ENCODE results near the gene GPAT2. TPM values are rescaled to one million over a fixed set of nuclear protein-coding genes. Genes with fewer than 3 reads are reported as not detected.
"Not testable (repeated sequence)": the region's sequence is repeated elsewhere in the genome, so short reads cannot be mapped to it uniquely, and the experiment has no call there.

The GPAT2 gene
- total RNA-seq, 2 donors from 2014 or later, result 6.8 to 8.3 TPM

DNA sequence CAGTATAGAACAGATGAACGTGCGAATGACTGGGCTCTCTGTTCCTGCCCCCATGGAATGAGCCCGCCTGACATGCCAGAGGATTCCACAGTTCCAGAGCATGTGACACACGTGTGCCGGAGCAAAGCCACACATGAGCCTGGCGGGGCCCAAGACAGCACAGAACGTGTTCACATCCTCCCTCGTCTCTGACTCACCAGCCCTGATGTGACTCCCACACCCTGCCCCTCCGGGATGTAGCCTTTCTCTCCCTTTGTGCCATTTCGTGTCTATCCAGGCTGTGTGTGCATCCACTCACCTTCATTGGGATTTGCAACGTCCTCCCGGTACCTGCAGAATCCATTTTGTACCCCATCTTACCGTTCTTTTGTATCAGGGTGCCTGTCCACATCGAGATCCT lies 838 bp upstream of the GPAT2 start:
- DNase-seq; intact Hi-C loops (cut with DNase I); ATAC-seq: not testable (repeated sequence)

GRCh38 chr2:96033997-96034396 lies 719 bp downstream of the GPAT2 start:
- DNase-seq; ATAC-seq; intact Hi-C loops (cut with DNase I): not testable (repeated sequence)

- ATAC-seq; intact Hi-C loops (cut with DNase I): not testable (repeated sequence)
These were observed 6.9 kb downstream of the GPAT2 start for GRCh38 chr2:96027725-96028325.

DNA sequence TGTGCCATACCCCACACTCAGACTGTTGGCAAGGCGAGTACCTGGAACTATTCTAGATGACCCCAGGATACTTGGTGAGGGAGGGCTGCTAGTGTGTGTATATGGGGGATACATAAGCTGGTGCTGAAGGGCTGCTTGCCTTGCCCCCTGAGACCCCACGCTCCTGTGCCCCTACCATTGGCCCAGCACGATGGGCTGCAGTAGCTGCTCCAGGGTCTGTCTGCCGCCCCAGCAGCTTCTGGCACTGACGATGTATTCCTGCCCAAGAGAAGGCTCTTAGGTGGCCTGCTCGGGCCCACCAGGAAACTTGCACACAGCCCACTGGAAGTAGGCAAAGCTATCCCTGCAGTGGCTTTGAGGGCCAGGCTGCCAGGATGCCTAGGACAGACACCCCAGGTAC lies 9.0 kb downstream of the GPAT2 start:
- intact Hi-C loops (cut with DNase I); DNase-seq; ATAC-seq: not testable (repeated sequence)

More at GRCh38 chr2:96027725-96028325, 6.9 kb downstream of the GPAT2 start:
- DNase-seq, result not testable (repeated sequence)

DNA sequence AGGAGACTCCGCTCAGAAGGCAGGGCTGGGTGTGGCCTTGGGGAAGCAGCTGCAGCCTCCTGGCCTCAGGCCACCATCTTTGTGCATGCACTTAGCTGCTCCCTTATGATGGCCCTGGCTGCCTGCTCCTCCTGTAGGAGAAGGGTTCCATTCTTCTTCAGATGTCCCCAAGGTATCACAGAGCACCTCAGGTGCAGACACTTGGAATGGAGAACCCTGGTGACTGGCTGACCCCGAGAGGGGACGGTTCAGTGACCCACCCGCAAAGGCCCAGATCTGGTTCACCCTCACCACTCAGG lies 9.6 kb downstream of the GPAT2 start:
- ATAC-seq, result no peak
- intact Hi-C loops (cut with DNase I), result no loop called here
- no peak for DNase-seq

GRCh38 chr2:96024336-96025193 lies 10.2 kb downstream of the GPAT2 start:
- ATAC-seq, result no peak
- intact Hi-C loops (cut with DNase I), result no loop called here
- no peak for DNase-seq

- intact Hi-C loops (cut with DNase I); DNase-seq; ATAC-seq: not testable (repeated sequence)
These were observed 11.0 kb downstream of the GPAT2 start for GRCh38 chr2:96023701-96024100.

GRCh38 chr2:96022701-96023447 lies 11.8 kb downstream of the GPAT2 start:
- intact Hi-C loops (cut with DNase I), result not testable (repeated sequence)
- peak; percentile 86 for DNase-seq
- peak; percentile 90 for ATAC-seq

DNA sequence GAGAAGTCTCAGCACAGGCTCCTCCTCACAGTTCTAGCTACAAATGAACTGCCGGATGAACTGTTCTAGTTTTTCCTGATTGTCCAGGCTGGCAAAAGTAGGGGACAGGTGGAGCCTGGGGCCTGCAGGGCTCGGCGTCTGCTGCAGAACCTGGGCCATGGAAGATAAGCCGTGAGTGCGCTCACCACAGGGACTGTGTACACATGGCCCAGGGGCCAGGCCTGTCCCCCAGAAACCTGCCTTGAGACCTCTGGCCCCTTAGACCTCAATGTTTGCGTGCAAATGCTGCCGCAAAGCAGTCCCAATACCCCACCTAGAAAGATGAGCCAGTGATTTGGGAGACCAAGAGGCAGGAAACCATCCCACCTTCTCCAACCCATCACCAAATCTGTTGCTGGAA lies 12.6 kb downstream of the GPAT2 start:
- DNase-seq; intact Hi-C loops (cut with DNase I); ATAC-seq: not testable (repeated sequence)

DNA sequence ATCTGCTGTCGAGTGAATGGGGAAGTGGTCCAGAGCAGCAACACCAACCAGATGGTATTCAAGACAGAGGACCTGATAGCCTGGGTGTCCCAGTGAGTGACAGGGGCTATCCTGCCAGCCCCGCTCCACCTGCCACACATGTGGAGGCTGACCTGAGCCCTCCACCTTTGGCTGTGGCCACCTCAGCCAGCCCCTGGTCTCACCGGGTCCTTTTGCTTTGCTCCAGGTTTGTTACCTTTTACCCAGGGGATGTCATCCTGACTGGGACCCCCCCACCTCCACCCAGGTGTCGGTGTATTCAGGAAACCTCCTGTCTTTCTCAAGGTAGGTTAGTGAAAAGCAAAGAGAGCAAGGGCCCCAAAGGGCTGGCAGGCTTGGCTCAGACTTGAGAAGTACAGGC lies 13.6 kb downstream of the GPAT2 start:
- intact Hi-C loops (cut with DNase I); ATAC-seq; DNase-seq: not testable (repeated sequence)

DNA sequence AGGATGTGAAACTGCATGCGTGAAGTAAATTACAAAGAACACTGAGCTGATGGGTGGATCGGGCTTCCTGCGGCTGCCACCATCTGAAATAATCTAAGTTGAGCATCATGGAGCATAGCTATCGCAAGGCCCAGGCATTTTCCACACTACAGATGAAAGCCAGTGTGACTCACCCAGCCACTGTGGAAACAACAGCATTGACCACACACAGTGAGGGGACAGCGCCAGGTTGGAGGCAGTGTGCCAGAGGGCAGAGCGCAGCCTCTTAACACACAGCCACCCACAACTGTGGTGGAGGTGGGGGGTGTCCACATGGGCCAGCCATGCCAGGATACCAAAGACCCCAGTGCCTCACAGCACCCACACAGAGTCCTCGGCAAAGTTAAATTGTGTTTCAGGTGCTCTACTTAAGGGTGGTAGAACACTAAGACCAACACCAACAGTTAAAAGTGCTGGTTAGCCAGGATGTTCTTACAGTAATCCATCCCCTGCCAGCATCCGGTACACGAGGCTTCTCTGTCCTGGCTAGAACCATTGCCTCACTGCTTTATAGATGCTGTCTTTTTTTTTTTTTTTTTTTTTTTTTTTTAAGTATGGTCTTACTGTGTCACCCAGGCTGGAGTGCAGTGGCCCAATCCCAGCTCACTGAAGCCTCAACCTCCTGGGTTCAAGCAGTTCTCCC lies 14.7 kb downstream of the GPAT2 start:
- DNase-seq; ATAC-seq; intact Hi-C loops (cut with DNase I): not testable (repeated sequence)

GRCh38 chr2:96016321-96016720 lies 18.4 kb downstream of the GPAT2 start:
- ATAC-seq; DNase-seq; intact Hi-C loops (cut with DNase I): not testable (repeated sequence)

GRCh38 chr2:96012792-96013264 lies 21.9 kb downstream of the GPAT2 start:
- intact Hi-C loops (cut with DNase I); DNase-seq; ATAC-seq: not testable (repeated sequence)

DNA sequence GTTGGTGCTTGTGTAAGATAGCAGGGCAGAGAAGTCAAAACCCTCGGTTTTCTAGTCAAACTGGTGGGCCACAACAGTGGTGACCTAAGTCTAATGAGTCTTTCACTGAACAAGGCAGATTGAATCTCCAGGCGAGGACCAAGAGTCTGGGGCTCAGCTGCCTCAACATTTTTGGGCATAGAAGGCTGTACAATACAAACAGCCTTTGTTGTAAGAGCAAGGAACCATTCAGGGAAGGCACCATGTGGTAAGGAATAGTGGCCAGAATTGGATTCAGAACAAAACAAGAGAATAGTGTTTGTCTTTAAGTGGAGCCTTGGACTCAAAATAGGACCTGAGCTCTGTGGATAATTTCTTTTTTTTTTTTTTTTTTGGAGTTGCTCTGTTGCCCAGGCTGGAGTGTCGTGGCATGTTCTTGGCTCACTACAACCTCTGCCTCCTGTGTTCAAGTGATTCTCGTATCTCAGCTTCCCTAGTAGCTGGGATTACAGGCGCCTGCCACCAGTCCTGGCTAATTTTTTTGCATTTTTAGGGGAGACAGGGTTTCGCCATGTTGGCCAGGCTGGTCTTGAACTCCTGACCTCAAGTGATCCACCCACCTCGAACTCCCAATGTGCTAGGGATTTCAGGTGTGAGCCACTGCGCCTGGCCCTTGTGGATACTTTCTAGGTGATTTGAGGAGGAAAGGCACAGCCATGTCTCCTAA lies 22.5 kb downstream of the GPAT2 start:
- ATAC-seq; DNase-seq; intact Hi-C loops (cut with DNase I): not testable (repeated sequence)

GRCh38 chr2:96011129-96011455 lies 23.6 kb downstream of the GPAT2 start:
- DNase-seq; intact Hi-C loops (cut with DNase I): not testable (repeated sequence)
- peak; percentile 32 to 60 for ATAC-seq

GRCh38 chr2:96010320-96011128 lies 24.2 kb downstream of the GPAT2 start:
- peak; percentile 100 for ATAC-seq
- intact Hi-C loops (cut with DNase I), result not testable (repeated sequence)
- DNase-seq, result peak; percentile 98

- peak; percentile 12 to 31 for ATAC-seq
- not testable (repeated sequence) for DNase-seq
- intact Hi-C loops (cut with DNase I), result loop anchor here (10.0 kb wide), 2 partner anchors 95 to 105 kb away; partner anchors contain the start of gene ADRA2B (in 1 of the 2)
These were observed 24.9 kb downstream of the GPAT2 start for GRCh38 chr2:96009833-96010232.
